GM20000 (cell line): ENCODE data around the gene SLC9A5.

Experiments used
- DNase-seq: peaks from one replicate; pipeline ENCODE4 v3.0.0; 2012; ENCODE audit warnings: low spot score
- CTCF ChIP-seq: IDR thresholded peaks from 2 replicates; pipeline ENCODE4 v1.5.1; 2012; ENCODE audit warnings: mild to moderate bottlenecking, control low read depth; ENCODE audit errors: extremely low read depth, missing control alignments

Gene SLC9A5

DNA sequence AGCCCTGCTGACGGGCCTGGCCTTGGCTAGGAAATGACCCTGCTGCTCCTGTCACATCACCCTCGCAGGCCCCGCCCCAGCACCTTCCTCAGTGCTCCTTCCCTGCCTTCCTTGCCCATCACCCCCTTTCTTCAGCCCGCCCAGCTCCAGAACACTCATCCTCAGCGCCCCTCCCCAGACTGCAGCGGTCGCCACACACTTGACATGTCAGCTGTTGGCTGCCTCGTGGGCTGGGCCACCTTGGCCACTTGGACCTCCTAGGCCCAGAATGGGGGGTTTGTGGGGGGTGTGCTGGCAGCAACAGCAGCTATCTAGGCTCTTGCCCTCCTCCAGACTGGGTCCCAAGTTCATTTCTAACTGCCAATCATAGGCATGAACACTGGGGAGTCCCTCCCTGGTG lies 39.2 kb upstream of the SLC9A5 start:
- DNase-seq = no peak
- no peak for TF ChIP-seq CTCF

- TF ChIP-seq CTCF = no peak
- no peak for DNase-seq
Observed at GRCh38 chr16:67210069-67210937, 38.5 kb upstream of the SLC9A5 start.

DNA sequence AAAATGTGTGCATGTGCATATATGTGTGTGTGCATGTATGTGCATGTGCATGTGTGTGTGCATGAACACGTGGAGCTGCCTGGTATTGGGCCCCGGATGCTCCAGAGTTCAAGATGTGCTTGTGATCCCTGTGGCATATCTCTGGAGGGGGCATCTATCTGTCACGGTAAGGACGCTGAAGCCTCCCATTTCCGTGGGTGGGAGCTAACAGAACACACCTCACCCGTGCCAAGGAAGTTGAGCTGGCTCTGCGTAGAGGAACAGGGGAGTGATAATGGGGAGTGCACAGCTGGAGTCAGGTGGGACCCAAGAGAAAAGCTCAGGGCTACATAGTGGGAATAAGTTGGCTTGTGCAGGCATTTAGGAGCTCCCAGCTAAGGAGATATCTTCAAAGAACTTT lies 37.1 kb upstream of the SLC9A5 start:
- DNase-seq = no peak
- TF ChIP-seq CTCF = no peak

- TF ChIP-seq CTCF = no peak
- DNase-seq = no peak
Observed at GRCh38 chr16:67212766-67213165, 36.0 kb upstream of the SLC9A5 start.

GRCh38 chr16:67213197-67214019 lies 35.4 kb upstream of the SLC9A5 start:
- TF ChIP-seq CTCF = no peak
- DNase-seq = no peak

- TF ChIP-seq CTCF = no peak
Observed at GRCh38 chr16:67215706-67216105, 33.1 kb upstream of the SLC9A5 start.

More at GRCh38 chr16:67215706-67216105, 33.1 kb upstream of the SLC9A5 start:
- DNase-seq = no peak
